ENCODE results near the gene TRPC6.

The TRPC6 gene

GRCh38 chr11:101583251-101584128 is at the start of gene TRPC6:
TSS of gene TRPC6 (minus strand) at chr11:101584007. CDS start at chr11:101583503, 504 bp downstream.
- no peak for DNase-seq

- no peak for DNase-seq
Observed at GRCh38 chr11:101620026-101620425, 36.2 kb upstream of the TRPC6 start.

DNA sequence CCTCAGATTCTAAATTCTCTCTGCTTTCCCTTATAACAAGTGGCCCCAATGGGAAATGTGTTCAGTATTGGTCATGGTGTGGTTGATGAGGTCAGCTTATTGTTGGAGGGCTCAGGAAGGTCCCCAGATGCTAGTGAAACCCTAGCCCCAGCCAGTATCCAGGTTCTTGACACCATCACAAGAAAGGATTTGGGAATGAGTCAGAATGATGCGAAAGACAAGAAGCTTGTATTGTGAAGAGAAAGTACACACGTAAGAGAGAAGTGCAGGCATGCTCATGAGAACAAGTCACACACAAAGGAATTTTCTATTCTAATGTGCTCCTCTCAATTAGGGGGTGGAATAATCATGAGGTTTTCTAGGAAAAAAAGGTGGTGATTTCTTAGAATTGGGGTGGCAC is 34.9 kb upstream of the TRPC6 start:
- DNase-seq = no peak

- no peak for DNase-seq
Observed at GRCh38 chr11:101617735-101618332, 34.0 kb upstream of the TRPC6 start.

DNA sequence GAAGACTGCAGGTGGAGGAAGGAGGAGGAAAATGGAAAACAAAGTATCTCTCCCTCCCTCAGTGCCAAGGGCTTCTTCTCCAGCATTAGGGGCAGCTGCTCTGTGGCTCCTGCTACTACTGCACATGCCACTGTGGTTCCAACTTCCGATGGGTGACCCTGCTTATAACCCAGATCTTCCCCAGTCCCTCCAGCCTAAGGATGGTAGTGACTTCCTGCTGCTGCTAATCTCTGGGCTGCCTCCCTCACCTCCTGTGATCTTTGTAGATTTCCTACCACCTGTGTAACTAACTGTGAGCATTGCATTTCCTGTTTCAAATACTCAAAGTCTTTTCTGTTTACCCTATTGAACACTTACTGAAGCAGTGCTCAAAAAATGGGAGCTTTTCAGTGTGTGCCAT is 28.7 kb upstream of the TRPC6 start:
- DNase-seq = no peak

- DNase-seq = no peak
Observed at GRCh38 chr11:101600924-101601323, 17.1 kb upstream of the TRPC6 start.

GRCh38 chr11:101586965-101587364 is 3.2 kb upstream of the TRPC6 start:
- no peak for DNase-seq

DNA sequence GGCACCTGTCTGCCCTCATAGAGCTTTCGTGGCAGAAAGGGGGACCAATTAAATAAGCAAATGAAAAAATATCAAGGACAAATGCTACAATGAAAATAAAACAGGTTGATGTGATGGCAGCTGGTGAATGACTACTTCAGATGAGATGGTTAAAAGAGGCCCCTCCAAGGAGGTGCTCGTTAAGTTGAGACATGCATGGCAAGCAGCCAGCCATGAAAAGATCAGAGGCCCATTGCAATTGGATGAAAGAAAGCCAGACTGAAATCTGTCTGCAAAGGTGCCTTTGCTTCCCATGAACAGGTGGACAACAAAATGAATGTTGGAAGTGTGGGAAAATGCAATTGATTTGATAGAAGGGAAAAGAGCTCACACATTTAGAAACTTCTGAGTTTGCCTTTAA is 848 bp upstream of the TRPC6 start:
- no peak for DNase-seq

GRCh38 chr11:101584129-101584515 is 315 bp upstream of the TRPC6 start:
- DNase-seq = no peak

GRCh38 chr11:101582989-101583250 is 887 bp downstream of the TRPC6 start:
- DNase-seq = no peak

GRCh38 chr11:101582236-101582988 is 1.4 kb downstream of the TRPC6 start:
- DNase-seq = no peak

DNA sequence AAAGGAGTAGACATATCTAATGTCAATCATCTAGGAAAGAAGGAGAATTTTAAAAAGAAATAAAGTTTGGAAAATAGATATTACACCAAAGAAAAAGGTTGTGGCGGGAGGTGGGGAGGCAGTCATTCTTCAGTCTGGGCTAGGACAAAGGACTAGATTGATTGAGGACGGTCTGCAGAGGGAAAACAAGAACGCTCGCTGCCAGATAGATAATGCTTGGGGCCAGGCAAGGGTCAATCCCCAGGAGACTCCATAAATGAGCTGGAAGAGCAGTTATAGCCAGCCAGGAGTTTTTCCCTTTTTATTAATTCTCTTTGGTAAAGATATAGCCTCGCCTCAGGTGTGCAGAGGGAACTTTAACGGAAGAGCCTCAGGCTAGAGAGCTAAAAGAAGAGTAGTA is 6.3 kb downstream of the TRPC6 start:
- no peak for DNase-seq

DNA sequence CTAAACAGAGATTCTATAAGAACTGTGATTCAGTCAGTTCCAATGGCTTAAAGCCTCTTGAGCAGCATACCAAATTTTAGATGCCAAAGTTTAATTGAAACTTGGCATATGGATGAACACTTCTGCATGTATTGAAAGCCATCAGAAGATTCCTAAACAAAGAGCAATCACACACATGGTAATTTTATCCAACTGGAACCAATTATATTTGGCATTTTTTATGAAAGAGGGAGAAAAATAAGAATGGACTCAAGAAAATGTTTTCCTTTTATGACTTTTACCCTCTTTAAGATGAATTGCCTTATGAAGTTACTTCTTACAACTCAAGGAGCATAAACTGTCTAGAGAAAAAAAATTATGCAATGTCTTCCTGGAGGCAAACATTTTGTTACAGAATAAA is 7.4 kb downstream of the TRPC6 start:
- DNase-seq = no peak

- no peak for DNase-seq
Observed at GRCh38 chr11:101574886-101575285, 8.9 kb downstream of the TRPC6 start.

- no peak for DNase-seq
Observed at GRCh38 chr11:101567071-101567470, 16.7 kb downstream of the TRPC6 start.

DNA sequence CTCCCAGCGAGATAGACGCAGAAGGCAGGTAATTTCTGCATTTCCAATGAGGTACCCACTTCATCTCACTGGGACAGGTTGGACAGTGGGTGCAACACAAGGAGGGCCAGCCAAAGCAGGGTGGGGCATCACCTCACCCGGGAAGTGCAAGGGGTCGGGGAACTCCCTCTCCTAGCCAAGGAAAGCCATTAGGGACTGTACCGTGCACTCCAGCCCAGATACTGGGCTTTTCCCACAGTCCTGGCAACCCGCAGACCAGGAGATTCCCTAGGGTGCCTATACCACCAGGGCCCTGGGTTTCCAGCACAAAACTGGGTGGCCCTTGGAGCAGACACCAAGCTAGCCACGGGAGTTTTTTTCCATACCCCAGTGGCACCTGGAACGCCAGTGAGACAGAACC is 17.2 kb downstream of the TRPC6 start:
- no peak for DNase-seq

DNA sequence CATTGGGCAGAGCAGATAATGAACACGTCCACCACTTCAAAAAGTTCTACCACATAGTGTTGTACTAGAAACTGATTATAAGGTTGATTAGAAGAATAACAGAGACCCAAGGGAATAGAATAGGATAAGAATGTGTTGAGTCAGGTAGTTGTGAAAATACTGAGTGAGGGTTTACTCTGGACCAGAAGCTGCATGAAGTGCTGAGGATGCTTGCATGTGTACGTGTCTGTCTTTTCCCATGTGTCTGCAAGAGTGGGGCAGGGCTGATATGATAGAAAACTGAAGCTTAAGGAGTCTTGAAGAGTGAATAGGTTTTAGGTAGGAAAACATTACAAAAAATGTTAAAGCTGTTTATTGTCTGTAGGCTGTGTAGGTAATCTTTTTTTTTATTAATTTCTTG is 20.6 kb downstream of the TRPC6 start:
- no peak for DNase-seq

DNA sequence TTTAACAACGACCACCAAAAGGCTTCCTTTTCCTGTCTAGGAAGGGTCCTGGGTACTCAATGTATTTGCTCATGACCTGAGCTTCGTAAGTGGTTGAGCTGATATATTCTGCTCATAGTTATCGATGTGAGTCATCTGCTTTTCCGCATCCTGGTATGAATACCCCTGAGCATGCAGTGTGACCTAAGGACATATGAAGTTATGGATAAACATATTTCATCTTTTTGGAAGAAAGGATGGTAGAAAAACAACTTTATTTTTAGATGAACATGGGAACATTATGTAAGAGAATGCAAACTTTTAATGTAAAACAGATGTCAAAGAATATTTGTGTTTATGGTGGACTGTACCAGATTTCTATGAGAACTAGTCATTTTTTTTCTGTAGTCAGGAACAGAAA is 28.4 kb downstream of the TRPC6 start:
- no peak for DNase-seq

DNA sequence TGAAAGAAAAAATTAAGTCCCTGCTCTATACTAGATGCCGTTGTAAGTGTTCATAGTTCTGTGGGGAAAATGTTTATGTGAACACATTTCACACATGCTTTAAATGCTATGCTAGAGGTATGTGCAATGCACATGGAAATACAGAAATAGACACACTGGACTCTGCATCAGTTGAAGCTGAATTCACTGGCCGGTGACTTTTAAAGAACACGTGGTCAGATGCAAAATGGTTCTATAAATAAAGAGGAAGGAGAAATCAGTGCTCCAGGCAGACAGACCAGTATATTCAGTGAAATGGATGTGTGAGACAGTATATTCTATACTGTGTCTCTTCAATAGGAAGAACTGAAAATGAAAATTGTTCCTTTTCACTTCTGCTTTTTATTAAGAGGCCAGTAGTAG is 29.9 kb downstream of the TRPC6 start:
- DNase-seq = no peak

DNA sequence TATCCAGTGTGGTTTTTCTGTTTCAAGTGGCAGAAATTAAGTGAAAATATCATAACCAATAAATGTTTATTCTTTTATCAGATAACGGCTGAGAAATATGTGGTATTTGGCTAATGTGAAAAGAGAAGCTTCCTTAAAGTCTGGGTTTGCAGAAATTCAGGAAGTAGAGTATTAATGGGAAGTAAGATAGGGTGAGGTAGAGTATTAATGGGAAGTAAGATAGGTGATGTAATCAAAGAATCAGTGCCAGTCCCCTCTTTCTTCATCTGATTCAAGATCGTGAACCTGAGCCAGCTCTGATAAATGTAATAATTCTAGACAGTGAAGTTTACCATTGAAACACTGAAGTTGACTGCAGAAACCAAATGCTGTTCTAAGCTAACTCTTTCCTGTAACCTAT is 30.9 kb downstream of the TRPC6 start:
- DNase-seq = no peak

- DNase-seq = no peak
Observed at GRCh38 chr11:101528541-101528940, 55.3 kb downstream of the TRPC6 start.

- DNase-seq = no peak
Observed at GRCh38 chr11:101523634-101524260, 60.1 kb downstream of the TRPC6 start.

DNA sequence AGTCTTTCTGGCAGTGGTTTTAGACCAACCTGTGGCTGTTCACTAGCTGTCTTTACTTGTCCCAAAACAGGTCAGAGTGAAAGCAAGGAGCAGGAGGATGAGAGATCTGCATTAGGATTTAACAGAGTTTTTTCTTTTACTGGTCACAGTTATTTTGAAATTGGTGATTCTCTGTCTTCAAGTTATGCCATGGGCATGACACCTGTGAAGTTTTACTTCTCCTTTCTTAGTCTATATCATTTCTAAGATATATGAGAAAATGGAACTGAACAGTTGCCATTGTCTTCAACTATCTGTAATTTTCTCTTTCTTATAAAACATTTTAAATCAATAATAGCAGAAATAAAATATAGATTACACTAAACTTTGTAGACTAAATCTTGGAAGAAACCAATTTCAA is 60.6 kb downstream of the TRPC6 start:
- DNase-seq = no peak

DNA sequence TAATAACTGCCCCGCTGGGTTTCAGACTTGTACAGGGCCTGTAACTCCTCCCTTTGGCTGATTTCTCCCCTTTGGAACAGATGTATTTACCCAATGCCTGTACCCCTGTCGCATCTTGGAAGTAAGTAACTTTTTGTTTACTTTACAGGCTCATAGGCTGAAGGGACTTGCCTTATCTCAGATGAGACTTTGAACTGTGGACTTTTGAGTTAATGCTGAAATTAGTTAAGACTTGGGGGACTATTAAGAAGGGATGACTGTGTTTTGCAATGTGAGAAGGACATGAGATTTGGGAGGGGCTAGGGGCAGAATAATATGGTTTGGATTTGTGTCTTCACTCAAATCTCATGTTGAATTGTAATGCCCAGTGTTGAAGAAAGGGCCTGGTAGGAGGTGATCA is 62.0 kb downstream of the TRPC6 start:
- DNase-seq = no peak
